DMS153 treated with DMSO at 0.1 percent for 48 hours (cell line): ENCODE data around the gene FYB1.

Source experiments
- DNase-seq: peaks from one replicate; lab custom pipeline; 2025; ENCODE audit not compliant: unreplicated experiment; lab: John Stamatoyannopoulos, UW

The FYB1 gene

DNA sequence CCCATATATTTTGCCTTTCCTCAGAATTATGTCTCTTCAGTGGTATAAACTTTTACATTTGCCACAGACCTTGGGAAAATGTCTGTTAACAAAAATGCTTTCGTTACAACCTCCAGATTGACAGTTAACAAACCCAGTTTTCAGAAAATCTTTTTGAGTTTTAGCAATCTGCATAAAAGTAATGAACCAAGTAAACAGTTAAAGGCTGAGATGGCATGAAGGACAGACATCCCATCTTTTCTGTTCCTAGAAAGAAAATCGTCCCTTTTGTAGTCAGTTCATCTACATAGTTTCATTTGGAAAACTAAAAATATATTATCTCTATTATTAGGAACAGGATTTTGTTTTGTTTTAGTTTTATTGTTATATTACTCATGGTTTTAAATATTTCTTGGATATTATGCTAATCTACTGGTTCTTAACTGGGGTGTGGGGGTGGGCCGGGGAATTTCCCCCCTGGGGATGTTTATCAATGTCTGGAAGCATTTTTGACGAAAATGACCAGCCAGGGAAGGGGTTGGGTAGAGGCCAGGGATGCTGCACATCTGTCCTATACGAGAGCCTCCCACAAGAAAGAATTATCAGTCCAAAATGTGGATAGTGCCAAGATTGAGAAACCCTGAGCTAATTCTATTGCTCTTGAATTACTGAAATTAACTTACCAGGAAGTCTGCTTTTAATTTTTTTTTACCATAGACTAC, 11.9 kb downstream of the FYB1 start:
- DNase-seq: no peak

DNA sequence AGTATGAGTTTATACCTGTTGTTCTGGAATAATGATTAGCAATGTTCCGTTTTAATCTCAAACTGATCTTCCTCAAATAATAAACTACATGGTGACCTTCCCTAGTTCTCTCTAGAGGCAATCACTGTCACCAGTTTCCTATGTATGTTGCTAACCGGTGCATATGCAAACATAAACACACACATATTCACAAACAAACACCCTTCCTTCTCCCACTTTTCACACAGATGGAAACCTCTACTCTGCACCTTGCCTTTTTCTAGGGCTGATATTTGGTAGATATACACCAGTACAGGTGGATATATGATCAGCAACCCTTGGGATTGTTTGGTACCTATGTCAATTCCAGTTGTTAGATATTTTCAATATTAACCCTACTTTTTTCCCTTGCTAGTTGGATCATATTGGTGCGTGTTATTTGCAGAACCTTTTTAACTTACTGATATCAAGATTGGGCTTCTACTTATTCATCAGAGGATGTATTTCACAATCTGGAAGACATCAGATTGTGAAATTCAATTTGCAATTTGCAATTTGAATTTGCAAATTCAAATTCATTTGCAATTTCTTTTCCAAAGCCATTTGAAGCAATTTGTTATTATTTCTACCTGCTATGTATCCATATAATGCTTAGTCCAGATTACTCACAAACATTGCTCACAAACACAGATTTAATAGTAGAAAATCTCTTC, 12.6 kb downstream of the FYB1 start:
- DNase-seq: no peak

DNA sequence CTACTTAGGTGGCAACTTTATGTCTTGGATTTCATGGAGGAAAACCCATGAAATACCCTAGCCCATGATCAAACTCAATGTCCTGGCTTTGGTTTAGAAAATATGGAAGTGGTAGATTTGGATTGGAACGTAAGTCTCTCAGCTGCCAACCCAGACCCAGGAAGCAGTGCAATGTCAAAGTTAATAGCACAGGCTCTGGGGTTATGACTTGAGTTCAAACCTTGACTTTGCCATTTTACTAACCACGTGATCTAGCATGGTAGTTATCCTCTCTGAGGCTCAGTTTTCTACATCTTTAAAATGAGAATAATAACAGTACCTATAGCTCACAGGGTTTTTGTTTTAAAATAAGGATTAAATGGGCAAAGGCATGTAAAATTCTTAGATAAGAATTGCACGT, 13.8 kb downstream of the FYB1 start:
- no peak for DNase-seq

DNA sequence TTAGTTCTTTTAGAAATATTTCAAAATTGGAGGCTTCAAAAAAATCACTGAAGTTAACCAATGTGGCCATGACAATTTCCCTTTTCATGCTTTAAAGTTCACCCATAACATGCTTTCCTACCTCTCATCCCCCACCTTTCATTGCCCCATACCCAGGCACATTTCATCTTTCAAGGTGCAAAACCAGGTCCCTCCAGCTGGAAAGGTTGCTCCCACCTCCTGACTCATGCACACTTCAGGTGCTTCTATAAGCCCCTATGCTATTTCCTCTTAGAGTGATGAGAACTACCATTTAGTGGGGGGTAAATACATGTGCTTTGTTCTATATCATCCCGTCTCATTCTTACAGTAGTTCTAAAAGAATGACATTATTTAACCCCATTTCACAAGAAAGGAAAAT, 15.4 kb downstream of the FYB1 start:
- no peak for DNase-seq

DNA sequence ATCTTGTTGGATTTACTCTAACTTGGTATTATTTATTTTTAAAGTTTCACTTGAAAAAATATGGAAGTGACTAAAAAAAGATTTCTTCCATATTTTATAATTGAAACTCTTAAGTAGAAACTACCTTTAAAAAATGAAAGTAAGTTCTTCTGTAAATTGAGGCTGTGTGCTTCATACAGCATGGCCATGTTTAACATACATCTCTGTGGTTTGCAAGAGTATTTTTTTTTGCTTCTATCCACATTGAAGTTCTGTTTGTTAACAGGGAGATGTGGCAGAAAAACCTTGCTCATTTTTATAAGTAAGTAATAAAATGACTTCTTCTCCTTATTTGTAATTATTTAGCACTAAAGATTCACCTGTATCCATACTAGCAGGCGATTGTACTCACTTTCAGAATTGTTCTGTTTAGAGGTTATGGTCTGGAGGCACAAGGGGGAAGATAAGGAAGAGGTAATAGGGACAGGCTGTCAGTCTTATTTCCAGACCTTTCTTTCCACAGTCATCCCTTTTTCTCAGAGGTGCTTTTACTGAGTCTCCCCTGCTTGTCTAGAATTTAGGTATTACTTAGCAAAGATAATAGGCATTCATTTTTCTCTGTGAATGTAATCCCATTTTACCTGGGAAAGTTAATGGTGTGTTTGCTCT, 16.0 kb downstream of the FYB1 start:
- DNase-seq: no peak

DNA sequence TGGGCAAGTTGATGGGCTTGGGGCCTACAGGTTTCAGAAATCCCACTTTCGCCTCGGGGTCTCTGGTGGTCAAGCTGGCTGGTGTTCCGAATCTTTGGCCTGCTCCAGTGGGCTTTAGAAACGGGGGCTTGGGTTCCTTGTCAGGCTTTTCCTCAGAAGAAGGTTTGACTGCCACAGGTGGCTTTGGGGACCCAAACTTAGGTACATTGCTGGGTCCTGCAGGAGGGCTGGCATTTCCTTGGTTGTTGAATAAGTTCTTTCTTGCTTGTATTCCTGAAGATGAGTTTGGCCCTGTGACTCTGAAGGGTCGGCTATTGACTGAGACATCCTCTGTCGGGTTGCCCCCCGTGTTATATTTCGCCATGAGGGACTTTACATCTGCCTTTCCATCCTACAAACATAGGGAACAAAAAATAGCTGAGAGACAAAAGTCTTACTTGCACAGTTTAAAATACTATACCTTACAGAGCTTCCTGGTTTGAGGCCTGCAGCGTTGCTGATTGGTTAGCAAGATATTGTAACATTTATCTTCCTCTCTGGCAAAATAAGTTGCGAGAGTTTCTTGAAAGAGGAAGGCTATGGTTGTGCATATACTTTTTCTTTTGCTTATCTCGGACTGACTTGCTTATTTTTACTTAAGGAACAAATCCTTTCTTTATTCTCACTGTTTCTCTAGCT, 16.6 kb downstream of the FYB1 start:
- no peak for DNase-seq

DNA sequence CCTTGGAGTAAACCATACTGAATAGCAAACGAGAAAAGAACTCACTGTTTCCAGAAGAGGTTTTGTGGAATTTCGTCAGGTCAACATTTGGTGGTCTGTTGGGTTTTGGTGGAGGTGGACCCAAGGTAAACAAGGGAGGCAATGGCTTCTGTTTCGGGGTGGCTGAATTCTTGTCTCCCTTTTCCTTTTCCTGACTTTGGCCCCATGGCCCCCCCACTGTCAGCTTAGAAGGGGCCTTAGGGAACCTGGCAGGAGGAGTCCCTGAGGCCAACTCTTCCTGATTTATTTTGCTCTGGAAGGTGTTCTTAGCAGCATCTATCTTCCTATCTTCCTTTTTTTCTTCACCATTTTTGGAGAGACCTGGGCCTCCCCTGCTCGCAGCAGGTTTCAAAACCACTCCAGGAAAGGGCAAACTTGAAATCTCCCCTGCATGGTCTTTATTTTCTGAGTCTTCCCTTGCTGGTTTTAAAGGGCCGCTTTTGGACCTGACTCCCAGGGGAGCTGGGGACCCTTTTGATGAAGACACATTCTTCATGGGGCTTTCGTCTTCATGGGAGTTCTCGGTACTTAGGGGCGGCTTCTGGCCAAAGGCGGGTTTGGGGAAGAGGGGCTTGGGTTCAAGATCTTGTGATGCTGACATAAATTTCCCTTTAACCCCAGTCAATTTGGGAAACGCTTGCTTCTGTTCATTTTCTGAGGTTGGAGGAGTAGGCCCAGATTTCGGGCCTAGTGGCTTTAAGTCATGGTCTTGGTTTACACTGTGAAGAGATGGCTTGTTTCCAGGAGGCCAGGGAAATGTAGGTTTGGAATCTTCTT, 17.4 kb downstream of the FYB1 start:
- DNase-seq: no peak

DNA sequence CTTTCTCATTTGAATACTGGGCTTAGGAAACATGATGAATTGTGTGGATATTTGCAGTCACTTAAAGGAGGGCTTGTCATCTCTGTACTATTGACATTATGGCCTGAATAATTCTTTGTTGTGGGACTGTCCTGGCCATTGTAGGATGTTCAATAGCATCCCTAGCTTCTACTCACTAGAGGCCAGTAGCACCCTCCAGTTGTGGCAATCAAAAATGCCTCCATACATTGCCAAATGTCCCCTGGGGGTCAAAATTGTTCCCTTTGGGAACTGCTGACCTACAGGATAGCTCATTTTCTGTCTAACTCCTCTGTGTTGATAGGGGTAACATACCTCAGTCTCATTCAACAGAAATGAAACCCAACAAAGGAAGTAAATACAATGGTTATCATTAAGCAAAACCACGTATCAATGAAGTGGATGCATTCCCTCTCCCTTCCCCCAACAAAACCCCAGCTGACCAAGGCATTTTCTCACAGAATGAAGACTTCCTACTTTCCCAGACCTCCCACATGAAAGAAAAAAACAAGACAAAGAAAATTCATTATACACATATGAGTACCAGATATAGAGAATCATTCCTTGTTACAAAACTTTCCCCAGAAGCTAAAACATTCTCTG, 18.1 kb downstream of the FYB1 start:
- no peak for DNase-seq

DNA sequence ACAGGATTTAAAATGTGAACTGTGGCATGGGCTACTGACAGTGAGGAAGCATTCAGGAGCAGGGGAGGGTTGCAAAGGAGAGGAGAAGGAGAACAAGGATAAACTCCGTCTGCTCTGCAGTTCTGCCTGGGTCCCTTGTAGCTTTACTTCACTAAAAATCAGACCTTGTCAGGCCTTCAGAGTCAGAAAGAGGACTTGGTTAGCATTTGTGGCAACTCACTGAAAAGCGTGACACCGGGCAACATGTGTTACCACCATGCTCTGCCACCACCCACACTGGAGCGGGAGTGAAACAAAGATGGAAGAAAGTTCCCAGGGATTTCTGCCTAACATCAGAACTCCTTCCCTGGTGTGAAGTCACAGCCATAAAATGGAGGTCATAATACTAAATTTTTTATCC, 19.3 kb downstream of the FYB1 start:
- DNase-seq: no peak

DNA sequence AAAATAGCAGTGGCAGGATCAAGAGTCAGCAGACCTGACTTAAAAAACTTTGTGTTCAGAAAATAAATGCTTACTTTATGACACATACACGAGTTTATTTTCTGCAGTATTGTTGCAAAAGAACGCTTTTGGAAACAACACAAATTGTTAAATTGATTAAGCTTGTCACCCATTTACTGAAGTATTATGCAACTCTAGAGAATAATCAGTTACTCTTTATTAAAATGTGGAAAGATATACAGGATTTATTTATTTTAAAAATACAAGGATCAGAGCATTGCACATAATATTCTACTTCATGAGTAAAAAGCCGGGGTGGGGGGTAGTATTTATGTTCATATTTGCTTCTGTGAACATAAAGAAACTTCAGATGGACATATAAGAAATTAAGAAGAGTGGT, 20.0 kb downstream of the FYB1 start:
- no peak for DNase-seq

DNA sequence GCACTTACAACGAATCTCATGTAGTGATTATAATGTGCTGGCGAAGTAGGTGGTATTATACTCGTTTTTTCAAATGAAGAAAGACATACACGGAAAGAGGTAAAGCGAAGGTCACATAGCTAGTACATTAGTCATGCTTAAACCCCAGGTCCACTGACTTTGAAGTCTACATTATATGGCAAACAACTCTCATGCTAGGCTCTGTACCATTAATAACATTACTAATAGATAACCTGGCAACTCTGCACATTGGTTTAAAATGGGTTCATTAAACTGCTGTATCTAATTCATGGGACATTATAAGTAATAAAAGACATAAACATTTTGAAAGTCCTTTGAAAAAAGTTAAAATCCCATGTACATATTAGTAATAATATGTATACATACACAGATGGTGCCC, 21.2 kb downstream of the FYB1 start:
- DNase-seq: no peak

DNA sequence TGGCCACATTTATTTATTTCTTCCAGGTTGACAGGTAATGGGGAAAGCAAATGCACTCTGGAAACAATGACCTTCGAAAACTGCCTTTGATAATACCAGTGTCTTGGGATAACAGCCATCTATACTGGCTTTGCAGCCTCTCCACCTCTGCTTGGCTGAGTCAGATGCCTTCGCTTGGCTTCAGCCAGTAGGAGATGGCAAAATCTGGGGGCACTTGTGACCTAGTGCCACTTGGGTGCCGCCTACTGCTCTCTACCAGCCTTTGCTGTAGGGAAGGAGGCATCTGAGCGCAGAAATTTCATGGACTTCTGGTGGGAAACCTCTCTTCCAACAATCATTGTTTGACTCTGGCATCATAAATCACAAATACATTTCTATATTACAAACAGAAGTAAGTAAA, 21.8 kb downstream of the FYB1 start:
- no peak for DNase-seq

DNA sequence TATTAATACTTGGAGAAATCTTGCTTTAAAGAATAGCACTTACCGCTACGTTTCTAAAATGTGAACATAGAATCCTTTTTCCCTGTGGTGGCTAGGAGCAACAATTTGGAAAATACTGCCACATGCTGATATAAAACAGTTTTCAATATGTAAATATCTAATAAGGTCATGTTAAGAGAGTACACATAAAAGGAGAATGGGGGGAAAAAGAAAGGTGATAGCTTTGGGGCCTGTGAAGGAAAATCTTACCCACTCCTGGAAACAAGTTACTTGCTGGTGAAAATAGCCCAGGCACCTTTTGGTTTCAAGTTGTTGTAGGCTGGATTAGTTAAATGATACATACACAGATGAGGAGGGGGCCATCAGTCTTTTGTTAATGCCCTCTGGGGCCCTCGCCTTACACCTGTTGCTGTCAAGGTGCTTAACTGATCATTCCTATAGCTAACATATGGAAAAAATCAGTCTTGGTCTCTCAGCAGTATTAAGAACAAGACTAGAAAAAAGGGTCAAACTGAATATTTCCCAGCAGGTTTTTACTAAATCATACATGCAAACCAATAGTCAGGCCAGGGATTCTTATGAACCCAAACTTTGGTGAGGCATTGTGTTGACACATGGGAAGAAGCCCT, 24.1 kb downstream of the FYB1 start:
- DNase-seq: no peak

DNA sequence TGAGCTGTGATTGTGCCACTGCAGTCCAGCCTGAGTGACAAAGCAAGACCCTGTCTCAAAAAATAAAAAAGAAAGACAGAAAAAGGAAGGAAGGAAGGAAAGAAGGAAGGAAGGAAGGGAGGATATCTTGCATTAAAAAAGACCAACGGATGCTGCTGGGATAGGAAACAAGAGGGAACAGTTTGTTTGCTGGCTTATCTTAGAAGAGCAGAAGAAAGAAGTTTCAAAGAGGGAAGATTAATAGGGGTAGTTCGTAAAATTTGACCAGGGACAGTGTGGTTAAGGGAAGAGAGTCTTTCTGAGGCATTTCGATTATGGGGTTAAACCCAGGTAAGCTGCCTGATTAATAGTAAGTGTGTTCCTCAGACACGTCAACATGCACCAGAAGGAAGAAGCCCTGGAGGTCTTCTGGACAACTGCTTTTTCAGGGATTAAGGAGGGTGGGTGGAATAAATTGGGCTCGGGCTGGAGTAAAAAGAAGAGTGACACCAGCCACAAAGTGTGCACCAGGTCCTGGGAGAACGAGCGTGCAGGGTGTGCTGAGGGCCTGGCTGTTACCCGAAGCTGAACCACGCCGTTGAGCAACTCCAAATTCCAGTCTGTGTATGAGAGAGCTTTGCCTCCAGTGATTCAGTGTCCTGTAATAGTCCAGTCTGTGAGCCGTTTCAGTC, 24.8 kb downstream of the FYB1 start:
- no peak for DNase-seq

DNA sequence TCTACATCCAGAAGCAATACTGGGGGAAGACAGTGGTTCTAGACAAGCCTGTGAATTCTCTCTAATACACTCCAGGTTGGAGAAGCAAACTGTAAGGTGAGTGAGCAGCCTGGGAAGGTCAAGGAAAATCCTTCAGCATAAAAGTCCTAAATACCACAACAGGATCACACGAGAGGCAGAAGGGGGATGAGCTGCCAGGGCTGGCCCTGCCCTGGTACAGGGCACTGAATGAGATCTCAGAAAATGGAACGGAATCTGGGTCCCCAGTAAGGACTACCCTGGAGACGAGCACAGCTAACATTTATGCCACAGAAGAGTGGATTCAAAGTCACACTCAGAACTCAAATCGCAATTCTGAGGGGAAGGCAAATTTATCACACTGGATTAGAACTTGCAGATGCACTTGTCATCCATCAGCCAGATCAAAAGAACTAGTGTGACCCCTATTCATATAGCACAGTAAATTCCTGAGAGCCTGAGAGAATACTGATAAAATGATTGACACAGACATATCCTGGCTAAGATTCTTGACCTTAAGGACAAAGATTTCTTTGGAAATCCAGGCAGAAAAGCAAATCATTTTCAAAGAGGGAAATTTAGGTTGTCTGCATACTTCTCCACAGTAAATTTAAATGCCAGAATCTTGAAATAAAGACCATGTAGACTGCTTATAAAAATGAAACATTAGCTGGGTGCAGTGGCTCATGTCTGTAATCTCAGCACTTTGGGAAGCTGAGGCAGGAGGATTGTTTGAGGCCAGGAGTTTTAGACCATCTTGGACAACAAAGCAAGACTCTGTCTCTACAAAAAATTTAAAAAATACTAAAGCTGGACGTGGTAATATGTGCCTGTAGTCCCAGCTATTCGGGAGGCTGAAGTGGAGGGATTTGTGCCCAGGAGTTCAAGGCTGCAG, 25.6 kb downstream of the FYB1 start:
- no peak for DNase-seq

DNA sequence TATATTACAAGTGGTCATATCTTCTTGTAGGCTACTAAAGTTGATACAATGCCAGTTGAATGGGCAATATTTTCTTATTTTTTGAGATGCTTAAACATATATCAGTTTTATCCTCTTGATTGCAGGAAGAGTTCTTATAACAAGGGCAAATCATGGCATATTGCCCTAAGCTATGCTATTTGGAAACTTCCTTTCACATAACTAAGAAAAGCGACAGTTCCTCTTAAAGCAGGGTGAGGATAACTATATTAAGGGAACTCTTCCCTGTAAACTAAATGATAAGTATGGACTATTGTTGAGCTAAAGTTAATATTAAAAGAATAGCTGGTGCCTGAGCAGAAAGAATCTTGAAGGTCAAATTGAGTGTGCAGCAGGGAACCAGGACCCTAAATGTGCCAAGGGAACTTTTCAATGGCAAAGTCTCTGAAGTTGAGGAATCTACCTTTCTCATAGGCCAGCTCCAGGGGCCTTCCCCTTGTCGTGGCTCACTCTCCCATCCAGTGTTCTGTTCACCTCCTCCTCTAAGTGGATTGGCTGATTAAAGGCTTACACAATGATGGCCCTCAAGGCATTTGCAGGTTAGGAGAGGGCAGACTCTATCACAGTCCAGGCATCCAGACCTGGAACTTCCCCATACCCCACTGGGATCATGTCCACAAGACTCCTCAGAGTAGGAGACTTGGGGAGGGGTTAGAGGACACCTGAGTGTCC, 26.8 kb downstream of the FYB1 start:
- no peak for DNase-seq

DNA sequence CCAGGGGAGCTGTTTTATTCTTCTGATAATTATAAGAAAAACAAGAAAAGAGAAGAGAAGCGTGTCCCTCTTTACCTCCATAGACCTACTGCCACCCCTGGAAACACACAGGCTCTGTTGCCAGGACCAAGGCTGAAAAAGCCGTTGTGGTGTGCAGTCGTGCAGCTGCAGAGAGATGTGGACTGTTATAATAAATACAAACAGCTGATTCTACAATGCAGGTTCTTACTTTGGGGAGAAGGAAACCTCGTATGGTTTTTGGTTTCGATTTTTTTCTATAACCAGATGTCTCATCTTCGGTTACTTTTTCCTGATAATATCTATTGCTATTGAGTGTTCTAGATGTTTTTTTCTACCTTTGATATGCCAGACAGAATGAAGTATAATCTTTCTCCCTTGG, 28.1 kb downstream of the FYB1 start:
- no peak for DNase-seq
